GM13977 (cell line): ENCODE measurements around the gene FST.

Experiments used
- DNase-seq: peaks from one replicate; pipeline ENCODE4 v3.0.0; 2012; ENCODE audit warnings: low spot score
- CTCF ChIP-seq: IDR thresholded peaks from 2 replicates; pipeline ENCODE4 v1.5.1; 2012; ENCODE audit warnings: mild to moderate bottlenecking, control low read depth; ENCODE audit not compliant: insufficient read depth; ENCODE audit errors: extremely low read depth, missing control alignments
- in situ Hi-C: fragments of 300-500 bp; cut with MboI; formaldehyde crosslinking; loops from one replicate; pipeline ENCODE4 v1.12.0; 2022; ENCODE audit warnings: low sequenced_read_pairs, low pct_unique_long_range_greater_than_20kb, mixed read lengths, inconsistent platforms; ENCODE audit not compliant: unreplicated experiment

The FST gene

GRCh38 chr5:53472720-53473510 lies 7.5 kb upstream of the FST start:
- no peak for TF ChIP-seq CTCF
- DNase-seq: no peak
- in situ Hi-C loops: no loop called here

- TF ChIP-seq CTCF: no peak
- in situ Hi-C loops: no loop called here
- no peak for DNase-seq
Observed at GRCh38 chr5:53473633-53474032, 6.8 kb upstream of the FST start.

- DNase-seq: no peak
- TF ChIP-seq CTCF: no peak
- in situ Hi-C loops: no loop called here
Observed at GRCh38 chr5:53475320-53475719, 5.1 kb upstream of the FST start.

- no peak for DNase-seq
- in situ Hi-C loops: no loop called here
- TF ChIP-seq CTCF: no peak
Observed at GRCh38 chr5:53476019-53476418, 4.4 kb upstream of the FST start.

GRCh38 chr5:53476531-53477480 lies 3.6 kb upstream of the FST start:
- no peak for TF ChIP-seq CTCF
- in situ Hi-C loops: no loop called here
- DNase-seq: no peak

- peak; percentile 64 for TF ChIP-seq CTCF
- in situ Hi-C loops: no loop called here
- peak; percentile 60 for DNase-seq
Observed at GRCh38 chr5:53478411-53479044, 1.9 kb upstream of the FST start.
